GM18508 (cell line): Measurements from ENCODE around the gene CYB561.
"Not testable (repeated sequence)": the region's sequence is repeated elsewhere in the genome, so short reads cannot be mapped to it uniquely, and the experiment has no call there.

Experiments
- ATAC-seq: cut with Tn5 transposase; IDR thresholded peaks from one replicate; pipeline ENCODE4 v1.9.1; 2021; ENCODE audit warnings: moderate number of reproducible peaks; ENCODE audit not compliant: insufficient read depth, unreplicated experiment

The CYB561 gene

DNA sequence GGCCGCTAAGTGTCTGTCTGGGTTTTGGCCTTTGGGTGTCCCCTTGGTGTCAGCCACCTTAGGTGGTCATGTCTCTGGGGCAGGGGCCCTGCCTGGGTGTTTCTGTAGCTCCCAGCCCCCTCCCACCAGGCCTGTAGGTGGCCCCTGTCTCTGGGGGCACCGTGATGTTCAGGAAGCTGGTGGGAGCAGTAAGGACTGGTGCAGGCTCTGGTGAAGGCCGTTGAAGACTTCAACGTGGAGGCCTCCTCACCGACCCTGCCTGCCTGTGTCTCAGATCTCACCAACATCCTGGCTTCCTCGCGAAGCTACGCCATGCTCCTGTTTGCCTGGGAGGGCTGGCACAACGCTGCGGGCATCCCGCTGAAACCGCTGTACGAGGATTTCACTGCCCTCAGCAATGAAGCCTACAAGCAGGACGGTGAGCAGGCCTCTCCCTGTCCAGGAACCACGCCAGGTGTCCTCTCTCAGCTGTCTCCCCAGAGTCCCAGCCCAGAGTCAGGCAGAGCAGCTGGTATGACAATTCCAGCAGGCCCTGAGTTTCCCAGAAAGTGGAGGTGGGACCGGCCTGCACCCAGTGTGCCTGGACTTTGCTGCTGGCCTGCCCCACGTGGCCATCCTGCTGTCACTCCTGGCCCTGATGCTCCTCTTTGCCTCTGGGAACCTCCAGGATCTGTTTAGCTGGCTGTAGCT lies 33.5 kb upstream of the CYB561 start:
- ATAC-seq: no peak

GRCh38 chr17:63478814-63479494 lies 32.8 kb upstream of the CYB561 start:
- no peak for ATAC-seq

GRCh38 chr17:63477480-63478440 lies 31.7 kb upstream of the CYB561 start:
- ATAC-seq: no peak

DNA sequence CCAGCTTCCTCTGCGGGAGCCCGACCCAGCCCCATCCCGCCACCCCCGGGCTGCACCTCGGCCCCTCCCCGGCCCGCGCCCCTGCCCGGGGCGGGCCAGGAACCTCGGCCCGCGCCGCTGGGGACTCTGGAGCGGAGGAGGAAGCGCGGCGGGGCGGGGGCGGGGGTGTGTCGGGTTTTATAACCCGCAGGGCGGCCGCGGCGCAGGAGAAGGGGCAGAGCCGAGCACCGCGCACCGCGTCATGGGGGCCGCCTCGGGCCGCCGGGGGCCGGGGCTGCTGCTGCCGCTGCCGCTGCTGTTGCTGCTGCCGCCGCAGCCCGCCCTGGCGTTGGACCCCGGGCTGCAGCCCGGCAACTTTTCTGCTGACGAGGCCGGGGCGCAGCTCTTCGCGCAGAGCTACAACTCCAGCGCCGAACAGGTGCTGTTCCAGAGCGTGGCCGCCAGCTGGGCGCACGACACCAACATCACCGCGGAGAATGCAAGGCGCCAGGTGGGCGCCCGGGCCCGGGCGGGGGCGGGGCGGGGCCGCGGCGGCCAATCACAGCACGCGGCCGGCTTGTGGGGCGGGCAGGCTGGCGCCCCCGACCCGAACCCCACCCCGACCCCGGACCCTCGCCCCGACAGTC lies 30.9 kb upstream of the CYB561 start, which contains the start of gene ACE:
TSS of gene ACE (plus strand) at position 208 of the 626 bp plus-strand sequence. CDS start at position 242, 34 bp downstream.
- ATAC-seq: no peak

DNA sequence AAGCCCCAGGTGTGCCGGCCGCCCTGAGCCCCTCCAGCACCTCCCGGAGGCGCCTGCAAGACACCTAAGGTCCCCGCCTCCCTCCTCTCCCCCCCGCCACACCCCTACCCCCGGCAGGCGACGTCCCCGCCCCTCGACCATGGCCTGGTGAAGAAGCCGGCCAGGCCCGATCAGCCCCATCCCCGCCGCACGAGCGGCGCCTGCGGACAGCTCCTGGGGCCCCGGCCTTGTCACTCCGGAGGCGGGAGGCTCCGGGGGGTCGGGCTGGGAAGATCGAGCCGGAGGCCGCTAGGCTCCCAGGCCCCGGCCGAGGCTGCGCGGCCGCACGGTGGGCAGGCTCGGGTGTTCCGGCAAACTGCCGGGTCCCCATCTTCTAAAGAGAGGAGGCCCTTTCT lies 30.4 kb upstream of the CYB561 start:
- no peak for ATAC-seq

DNA sequence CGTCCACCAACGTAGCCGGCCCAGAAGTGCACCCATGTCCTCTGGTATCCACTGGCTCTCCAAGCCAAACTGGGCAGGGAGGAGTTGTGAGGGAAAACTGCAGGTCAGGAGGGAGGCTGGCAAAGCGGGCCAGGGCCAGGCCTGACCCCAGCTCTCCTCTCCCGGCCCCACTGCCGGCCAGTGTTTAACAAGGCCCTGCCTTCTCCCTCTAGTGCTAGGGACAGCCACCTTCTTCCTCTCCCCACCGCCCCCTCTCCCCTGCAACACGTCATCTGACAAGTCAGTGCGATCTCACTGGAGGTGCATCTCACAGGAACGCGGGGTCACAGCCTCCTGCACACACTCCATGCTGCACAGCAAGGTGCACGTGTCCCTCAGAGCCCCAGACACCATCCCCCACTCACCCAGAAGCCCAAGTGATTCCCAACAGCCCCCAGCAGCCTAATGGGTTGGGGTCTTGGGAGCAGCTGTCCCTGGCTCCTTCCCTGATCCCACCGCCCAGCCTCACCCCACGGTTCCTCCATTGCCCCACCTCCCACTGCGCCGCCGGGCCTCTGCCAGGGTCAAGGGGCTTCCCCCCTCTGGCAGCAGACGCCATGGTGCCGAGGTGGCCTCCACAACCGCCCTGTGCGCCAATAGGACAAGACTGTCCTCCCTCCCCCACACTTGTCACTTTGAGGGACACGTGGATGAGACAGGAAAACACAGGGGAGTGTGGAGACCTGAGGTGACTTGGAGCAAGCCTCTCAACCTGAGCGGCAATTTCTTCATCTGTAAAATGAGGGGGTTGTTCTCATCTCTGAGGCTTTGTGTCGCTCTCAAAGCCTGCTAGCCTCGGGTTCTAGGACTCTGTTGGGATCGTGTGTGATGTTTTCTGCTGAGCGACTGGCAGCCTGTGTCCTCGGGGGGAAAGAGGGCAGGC lies 29.6 kb upstream of the CYB561 start:
- ATAC-seq: no peak

GRCh38 chr17:63474586-63475460 lies 28.7 kb upstream of the CYB561 start:
- no peak for ATAC-seq

GRCh38 chr17:63474174-63474573 lies 28.1 kb upstream of the CYB561 start:
- ATAC-seq: no peak

GRCh38 chr17:63468099-63468498 lies 22.0 kb upstream of the CYB561 start:
- ATAC-seq: not testable (repeated sequence)

DNA sequence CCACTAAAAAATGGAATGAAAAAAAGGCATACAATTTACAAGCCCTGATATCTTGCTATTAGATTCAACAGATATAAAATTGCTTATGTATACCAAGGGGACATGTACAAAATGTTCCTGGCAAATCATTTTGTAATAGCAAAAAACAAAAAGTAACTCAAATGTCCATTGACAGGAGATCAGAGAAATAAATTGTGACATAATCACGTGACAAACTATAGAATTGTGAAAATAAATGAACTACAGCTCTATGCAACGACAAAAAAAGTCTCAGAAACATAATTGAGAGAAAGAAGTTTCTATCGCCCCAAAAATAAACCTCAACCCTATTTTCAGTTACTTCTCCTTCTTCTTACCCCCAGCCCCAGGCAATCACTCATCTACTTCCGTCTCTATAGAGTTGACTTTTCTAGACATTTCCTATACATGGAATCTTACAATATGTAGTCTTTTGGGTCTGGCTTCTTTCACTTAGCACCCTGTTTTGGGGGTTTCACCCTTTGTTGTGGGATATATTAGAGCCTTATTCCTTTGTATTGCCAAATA lies 18.7 kb upstream of the CYB561 start:
- ATAC-seq: no peak

GRCh38 chr17:63463771-63464170 lies 17.7 kb upstream of the CYB561 start:
- ATAC-seq: no peak

GRCh38 chr17:63460018-63460417 lies 13.9 kb upstream of the CYB561 start:
- ATAC-seq: no peak

DNA sequence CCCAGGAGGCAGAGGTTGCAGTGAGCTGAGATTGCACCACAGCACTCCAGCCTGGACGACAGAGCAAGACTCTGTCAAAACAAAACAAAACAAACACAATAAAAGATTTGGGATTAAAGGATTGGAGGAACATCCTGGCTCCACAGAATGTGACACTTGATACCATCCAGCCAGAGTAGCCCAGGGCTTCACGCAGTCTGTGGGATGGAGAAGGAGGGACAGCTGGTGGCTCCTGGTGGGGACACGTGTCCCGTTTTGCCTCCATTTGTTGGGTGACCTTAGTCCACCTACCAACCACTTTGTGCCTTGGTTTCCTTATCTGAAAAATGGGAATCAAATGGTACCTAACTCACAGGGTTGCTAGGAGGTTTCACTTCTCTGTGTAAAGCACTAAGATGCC lies 12.4 kb upstream of the CYB561 start:
- ATAC-seq: no peak

- no peak for ATAC-seq
Observed at GRCh38 chr17:63455417-63455816, 9.3 kb upstream of the CYB561 start.

- ATAC-seq: no peak
Observed at GRCh38 chr17:63454915-63455314, 8.8 kb upstream of the CYB561 start.

GRCh38 chr17:63454357-63454756 lies 8.3 kb upstream of the CYB561 start:
- not testable (repeated sequence) for ATAC-seq

DNA sequence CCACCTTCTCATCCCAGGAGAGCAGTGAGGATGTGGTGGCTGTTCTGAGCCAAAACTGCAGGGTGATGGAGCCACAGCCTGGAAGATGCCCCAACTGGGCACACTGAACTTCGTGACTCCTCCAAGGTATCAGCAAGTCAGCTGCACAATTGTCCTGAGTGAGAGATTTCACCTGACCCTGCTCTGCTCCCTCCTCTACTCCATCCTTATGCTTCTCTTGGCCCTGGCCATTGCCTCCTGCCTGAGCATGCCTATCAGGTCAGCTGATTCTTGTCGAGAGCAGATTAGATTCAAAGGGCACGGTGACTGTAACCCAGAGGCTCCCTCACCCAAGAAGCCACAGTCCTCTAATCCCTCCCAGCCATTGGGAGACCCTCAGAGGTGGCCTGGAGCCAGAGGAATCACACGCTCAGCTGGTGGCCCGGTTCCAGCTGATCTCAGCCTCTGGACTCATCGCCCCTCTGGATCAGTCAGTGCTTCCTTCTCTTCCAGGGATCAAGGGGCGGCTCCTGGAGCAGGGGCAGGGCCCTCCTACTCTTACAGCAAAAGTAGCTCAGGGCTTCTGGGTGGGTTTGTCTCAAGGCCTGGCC lies 7.0 kb upstream of the CYB561 start:
- ATAC-seq: no peak
